ENCODE measurements around the gene MIXL1.

Gene MIXL1

GRCh38 chr1:226204198-226204597 is 19.3 kb upstream of the MIXL1 start:
- TF ChIP-seq ZFX (IDR thresholded peaks at IDR 0.05), result no peak
- no peak for TF ChIP-seq CTCF (conservative IDR thresholded peaks at IDR 0.05)

GRCh38 chr1:226207048-226207447 is 16.4 kb upstream of the MIXL1 start:
- TF ChIP-seq ZFX (IDR thresholded peaks at IDR 0.05), result no peak
- H3K27ac ChIP-seq, result no peak overlapping the region

More at GRCh38 chr1:226204198-226204597, 19.3 kb upstream of the MIXL1 start:
- no peak overlapping the region for H3K27ac ChIP-seq

- TF ChIP-seq ZFX (IDR thresholded peaks at IDR 0.05) (no peak), CTCF (conservative IDR thresholded peaks at IDR 0.05) (no peak)
Observed at GRCh38 chr1:226209307-226210059, 14.0 kb upstream of the MIXL1 start.

GRCh38 chr1:226210571-226211176 is 12.8 kb upstream of the MIXL1 start:
- no peak overlapping the region for H3K27ac ChIP-seq
- TF ChIP-seq ZFX (IDR thresholded peaks at IDR 0.05) (no peak), CTCF (conservative IDR thresholded peaks at IDR 0.05) (no peak)

More at GRCh38 chr1:226209307-226210059, 14.0 kb upstream of the MIXL1 start:
- H3K27ac ChIP-seq, result no peak overlapping the region

GRCh38 chr1:226211181-226211821 is 12.2 kb upstream of the MIXL1 start:
- TF ChIP-seq CTCF (conservative IDR thresholded peaks at IDR 0.05) (no peak), ZFX (IDR thresholded peaks at IDR 0.05) (no peak)

GRCh38 chr1:226212545-226212944 is 10.9 kb upstream of the MIXL1 start:
- no peak overlapping the region for H3K27ac ChIP-seq
- TF ChIP-seq CTCF (conservative IDR thresholded peaks at IDR 0.05) (no peak), ZFX (IDR thresholded peaks at IDR 0.05) (no peak)

More at GRCh38 chr1:226211181-226211821, 12.2 kb upstream of the MIXL1 start:
- H3K27ac ChIP-seq, result no peak overlapping the region

- H3K27ac ChIP-seq, result no peak overlapping the region
Observed at GRCh38 chr1:226215239-226215638, 8.2 kb upstream of the MIXL1 start.

More at GRCh38 chr1:226215239-226215638, 8.2 kb upstream of the MIXL1 start:
- TF ChIP-seq ZFX (IDR thresholded peaks at IDR 0.05), result no peak
- no peak for TF ChIP-seq CTCF (conservative IDR thresholded peaks at IDR 0.05)

Data from C4-2B (cell line).